Measurements from ENCODE around the gene FREM1. TPM values are rescaled to one million over a fixed set of nuclear protein-coding genes. Genes with fewer than 3 reads are reported as not detected.

Gene FREM1
- total and polyA plus RNA-seq, 4 donors: 6.9 to 18.9 (median 14.6) TPM

DNA sequence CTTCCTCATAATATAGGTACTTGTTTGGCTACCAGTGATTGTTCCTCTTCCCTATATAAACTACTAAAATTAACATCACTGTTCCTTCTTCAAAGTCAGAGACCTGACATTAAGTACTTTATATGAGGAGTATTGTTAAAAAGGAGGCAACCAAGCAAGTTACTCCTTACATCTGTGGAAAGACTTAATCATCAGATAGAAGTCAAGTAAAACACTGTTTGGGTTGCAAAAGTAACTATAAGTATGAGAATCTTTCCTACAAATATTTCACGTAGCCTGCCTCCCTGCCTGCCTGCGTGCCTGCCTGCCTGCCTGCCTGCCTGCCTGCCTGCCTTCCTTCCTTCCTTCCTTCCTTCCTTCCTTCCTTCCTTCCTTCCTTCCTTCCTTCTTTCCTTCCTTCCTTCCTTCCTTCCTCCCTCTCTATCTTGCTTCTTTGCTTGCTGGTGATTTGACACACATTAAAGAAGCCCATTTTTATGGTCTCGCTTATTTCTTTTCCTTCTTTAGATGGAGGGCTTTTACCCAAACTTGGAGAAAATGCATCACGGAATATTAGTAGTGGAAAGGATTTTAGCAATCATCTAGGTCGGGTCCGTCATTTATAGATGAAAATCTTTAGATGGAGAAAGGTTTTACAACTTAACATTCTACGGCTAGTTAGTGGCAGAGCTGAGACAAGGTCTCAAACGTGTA lies 190.9 kb downstream of the FREM1 start:
- intact Hi-C loops (cut with DNase I): no loop called here
- 57 to 66% methylated on average over 8 of the region's 8 CpGs for WGBS, 2 donors
- Histone ChIP-seq H3K9me3 (ENCODE audit: control insufficient read depth, low read length) (peaks cover 4% of the 10 kb centered on the region), H3K27ac (ENCODE audit: low read depth in 1 of 2, low read length in 2 of 2) (no peak overlapping the region), H3K27me3 (ENCODE audit: control insufficient read depth in 1 of 2, insufficient read depth in 2 of 2, low read length in 1 of 2) (no peaks in the 10 kb centered on the region), H3K4me1 (ENCODE audit: control insufficient read depth in 1 of 2, insufficient read depth in 2 of 2, low read length in 2 of 2) (no peaks in the 10 kb centered on the region), H3K36me3 (ENCODE audit: control insufficient read depth in 1 of 2, insufficient read depth in 2 of 2, low read length in 1 of 2) (no peaks in the 10 kb centered on the region), H3K4me3 (ENCODE audit: low read length in 2 of 2) (no peak overlapping the region)
- no peak for DNase-seq
- no peak for ATAC-seq (ENCODE audit: low FRiP score)

DNA sequence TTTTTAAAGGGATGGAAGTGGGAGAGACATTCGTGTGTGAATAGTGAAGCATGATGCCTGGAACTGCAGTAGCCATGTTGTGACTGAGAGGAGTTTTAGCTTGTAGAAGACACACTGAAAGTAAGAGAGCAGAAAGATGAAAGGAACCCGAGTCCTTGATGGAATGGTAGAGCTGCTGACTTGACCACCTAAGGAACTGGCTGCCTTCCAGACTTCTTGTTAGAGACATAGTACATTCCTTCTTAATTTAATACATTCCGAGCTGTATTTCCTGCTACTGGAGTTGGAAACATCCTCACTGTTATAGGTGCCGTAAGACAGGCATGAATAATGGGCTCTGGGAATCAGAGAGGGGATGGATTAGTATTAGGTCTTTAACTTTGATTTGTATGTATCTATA lies 195.1 kb downstream of the FREM1 start:
- intact Hi-C loops (cut with DNase I): no loop called here
- ATAC-seq (ENCODE audit: low FRiP score) (no peak), DNase-seq (no peak)
- no peaks in the 10 kb centered on the region for H3K36me3 ChIP-seq (ENCODE audit: control insufficient read depth in 1 of 2, insufficient read depth in 2 of 2, low read length in 1 of 2)
- no peak overlapping the region for H3K27ac ChIP-seq (ENCODE audit: low read depth in 1 of 2, low read length in 2 of 2)
- H3K9me3 ChIP-seq (ENCODE audit: control insufficient read depth, low read length): peaks cover 2% of the 10 kb centered on the region
- H3K4me3 ChIP-seq (ENCODE audit: low read length in 2 of 2): no peak overlapping the region
- WGBS, 2 donors: 76 to 79% methylated on average over 4 of the region's 4 CpGs
- H3K4me1 ChIP-seq (ENCODE audit: control insufficient read depth in 1 of 2, insufficient read depth in 2 of 2, low read length in 2 of 2): no peaks in the 10 kb centered on the region
- H3K27me3 ChIP-seq (ENCODE audit: control insufficient read depth in 1 of 2, insufficient read depth in 2 of 2, low read length in 1 of 2): no peaks in the 10 kb centered on the region

DNA sequence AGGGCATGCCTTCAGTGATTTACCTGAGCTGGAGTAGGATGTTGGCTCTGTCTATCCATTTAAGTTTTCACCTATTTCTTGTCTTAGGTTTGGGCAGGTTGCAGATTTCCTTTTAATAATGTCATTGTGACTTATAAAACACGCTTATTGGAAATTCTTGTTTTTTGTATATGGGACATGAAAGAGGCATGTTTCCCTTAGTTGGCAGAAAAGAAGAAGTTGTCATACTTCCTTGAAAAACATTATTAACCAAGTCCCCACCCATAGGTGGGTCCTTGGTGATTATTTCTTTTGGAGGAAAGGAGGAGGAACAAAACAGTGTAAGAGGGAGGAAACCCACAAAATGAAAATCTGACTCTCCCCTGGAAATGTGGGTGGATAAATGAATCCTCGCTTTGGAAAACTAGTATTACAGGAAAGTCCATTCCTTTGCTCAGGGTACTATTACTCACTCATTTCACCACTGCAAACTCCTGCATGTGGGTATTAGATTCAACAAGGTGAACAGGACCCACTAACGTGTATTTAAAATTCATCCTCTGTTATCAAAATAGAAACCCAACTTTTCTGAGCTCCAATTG lies 197.0 kb downstream of the FREM1 start:
- intact Hi-C loops (cut with DNase I): no loop called here
- 87% methylated on average over 3 of the region's 3 CpGs for WGBS, 2 donors
- H3K27ac ChIP-seq (ENCODE audit: low read depth in 1 of 2, low read length in 2 of 2): no peak overlapping the region
- no peaks in the 10 kb centered on the region for H3K36me3 ChIP-seq (ENCODE audit: control insufficient read depth in 1 of 2, insufficient read depth in 2 of 2, low read length in 1 of 2)
- no peaks in the 10 kb centered on the region for H3K9me3 ChIP-seq (ENCODE audit: control insufficient read depth, low read length)
- no peaks in the 10 kb centered on the region for H3K4me1 ChIP-seq (ENCODE audit: control insufficient read depth in 1 of 2, insufficient read depth in 2 of 2, low read length in 2 of 2)
- DNase-seq (no peak), ATAC-seq (ENCODE audit: low FRiP score) (no peak)
- H3K27me3 ChIP-seq (ENCODE audit: control insufficient read depth in 1 of 2, insufficient read depth in 2 of 2, low read length in 1 of 2): no peaks in the 10 kb centered on the region
- no peak overlapping the region for H3K4me3 ChIP-seq (ENCODE audit: low read length in 2 of 2)

DNA sequence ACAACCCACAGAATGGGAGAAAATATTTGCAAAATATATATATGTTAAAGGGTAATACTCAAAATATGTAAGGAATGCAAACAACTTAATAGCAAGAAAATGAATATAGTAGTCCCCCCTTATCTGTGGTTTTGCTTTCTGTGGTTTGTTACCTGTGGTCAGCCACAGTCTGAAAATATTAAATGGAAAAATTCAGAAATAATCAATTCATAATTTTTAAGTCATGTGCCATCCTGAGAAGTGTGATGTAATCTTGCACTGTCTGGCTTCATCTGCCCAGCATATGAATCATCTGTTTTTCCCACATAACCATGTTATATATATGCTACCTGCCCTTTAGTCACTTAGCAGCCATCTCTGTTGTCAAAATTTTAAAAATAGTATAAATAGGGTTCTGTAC lies 199.4 kb downstream of the FREM1 start:
- no peak for DNase-seq
- Histone ChIP-seq H3K4me1 (ENCODE audit: control insufficient read depth in 1 of 2, insufficient read depth in 2 of 2, low read length in 2 of 2) (no peaks in the 10 kb centered on the region), H3K36me3 (ENCODE audit: control insufficient read depth in 1 of 2, insufficient read depth in 2 of 2, low read length in 1 of 2) (no peaks in the 10 kb centered on the region), H3K4me3 (ENCODE audit: low read length in 2 of 2) (no peak overlapping the region), H3K27ac (ENCODE audit: low read depth in 1 of 2, low read length in 2 of 2) (no peak overlapping the region), H3K9me3 (ENCODE audit: control insufficient read depth, low read length) (no peaks in the 10 kb centered on the region), H3K27me3 (ENCODE audit: control insufficient read depth in 1 of 2, insufficient read depth in 2 of 2, low read length in 1 of 2) (no peaks in the 10 kb centered on the region)
- no peak for ATAC-seq (ENCODE audit: low FRiP score)
- intact Hi-C loops (cut with DNase I): no loop called here

DNA sequence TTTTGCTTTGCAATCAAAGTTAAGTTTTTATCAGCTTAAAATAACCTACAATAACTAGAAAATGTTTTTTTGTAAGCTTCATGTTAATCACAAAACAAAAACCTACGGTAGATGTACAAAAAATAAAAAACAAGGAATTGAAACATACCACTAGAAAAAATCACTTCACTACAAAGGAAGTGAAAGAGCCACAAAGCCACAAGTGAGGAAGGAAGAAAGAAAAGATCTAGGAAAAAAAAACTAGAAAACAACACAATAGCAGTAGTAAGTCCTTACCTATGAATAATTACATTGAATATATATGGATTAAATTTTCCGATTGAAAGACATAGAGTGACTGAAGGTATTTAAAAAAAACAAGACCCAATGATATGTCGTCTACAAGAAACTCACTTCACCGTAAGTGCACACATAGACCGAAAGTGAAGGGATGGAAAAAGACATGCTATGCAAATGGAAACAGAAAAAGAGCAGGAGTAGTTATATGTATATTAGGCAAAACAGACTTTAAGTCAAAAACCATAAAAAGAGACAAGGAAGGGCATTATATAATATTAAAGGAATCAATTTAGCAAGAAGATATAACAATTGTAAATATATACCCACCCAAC lies 203.6 kb downstream of the FREM1 start:
- intact Hi-C loops (cut with DNase I): no loop called here
- 91 to 93% methylated on average over 5 of the region's 5 CpGs for WGBS, 2 donors

GRCh38 chr9:14705079-14705478 lies 205.1 kb downstream of the FREM1 start:
- H3K36me3 ChIP-seq (ENCODE audit: control insufficient read depth in 1 of 2, insufficient read depth in 2 of 2, low read length in 1 of 2): peaks cover 0 to 4% of the 10 kb centered on the region in 2 donors
- peaks cover 2% of the 10 kb centered on the region for H3K9me3 ChIP-seq (ENCODE audit: control insufficient read depth, low read length)
- intact Hi-C loops (cut with DNase I): no loop called here
- DNase-seq (no peak), ATAC-seq (ENCODE audit: low FRiP score) (no peak)
- H3K4me3 ChIP-seq (ENCODE audit: low read length in 2 of 2): no peak overlapping the region
- no peaks in the 10 kb centered on the region for H3K4me1 ChIP-seq (ENCODE audit: control insufficient read depth in 1 of 2, insufficient read depth in 2 of 2, low read length in 2 of 2)
- no peak overlapping the region for H3K27ac ChIP-seq (ENCODE audit: low read depth in 1 of 2, low read length in 2 of 2)
- H3K27me3 ChIP-seq (ENCODE audit: control insufficient read depth in 1 of 2, insufficient read depth in 2 of 2, low read length in 1 of 2): peaks cover 0 to 1% of the 10 kb centered on the region in 2 donors

More for the DNA sequence above, 203.6 kb downstream of the FREM1 start:
- Histone ChIP-seq H3K27me3 (ENCODE audit: control insufficient read depth in 1 of 2, insufficient read depth in 2 of 2, low read length in 1 of 2) (no peaks in the 10 kb centered on the region), H3K4me3 (ENCODE audit: low read length in 2 of 2) (no peak overlapping the region), H3K9me3 (ENCODE audit: control insufficient read depth, low read length) (peaks cover 2% of the 10 kb centered on the region), H3K27ac (ENCODE audit: low read depth in 1 of 2, low read length in 2 of 2) (no peak overlapping the region), H3K4me1 (ENCODE audit: control insufficient read depth in 1 of 2, insufficient read depth in 2 of 2, low read length in 2 of 2) (no peaks in the 10 kb centered on the region), H3K36me3 (ENCODE audit: control insufficient read depth in 1 of 2, insufficient read depth in 2 of 2, low read length in 1 of 2) (peaks cover 0 to 4% of the 10 kb centered on the region in 2 donors)
- ATAC-seq (ENCODE audit: low FRiP score) (no peak), DNase-seq (no peak)

DNA sequence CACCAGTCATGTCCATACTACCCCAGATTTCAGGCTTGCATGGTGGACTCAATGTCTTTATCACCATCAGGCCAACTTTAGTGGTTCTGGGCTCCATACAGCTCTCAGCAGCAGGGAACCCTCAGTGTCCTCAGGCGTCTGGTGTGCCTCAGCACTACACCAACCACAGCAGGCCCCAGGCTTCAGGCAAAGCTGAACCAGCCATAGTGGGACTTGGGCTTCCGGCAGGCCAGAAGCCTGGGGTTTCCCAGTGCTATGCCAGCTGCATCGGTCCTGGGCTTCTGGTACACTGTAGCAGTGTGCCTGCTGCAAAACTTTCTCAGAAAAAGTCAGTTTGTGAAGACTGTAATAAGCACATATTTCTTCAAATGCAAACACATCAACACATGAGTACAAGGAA lies 205.9 kb downstream of the FREM1 start:
- 89 to 92% methylated on average over 3 of the region's 3 CpGs for WGBS, 2 donors
- intact Hi-C loops (cut with DNase I): no loop called here
- H3K9me3 ChIP-seq (ENCODE audit: control insufficient read depth, low read length): peaks cover 2% of the 10 kb centered on the region

DNA sequence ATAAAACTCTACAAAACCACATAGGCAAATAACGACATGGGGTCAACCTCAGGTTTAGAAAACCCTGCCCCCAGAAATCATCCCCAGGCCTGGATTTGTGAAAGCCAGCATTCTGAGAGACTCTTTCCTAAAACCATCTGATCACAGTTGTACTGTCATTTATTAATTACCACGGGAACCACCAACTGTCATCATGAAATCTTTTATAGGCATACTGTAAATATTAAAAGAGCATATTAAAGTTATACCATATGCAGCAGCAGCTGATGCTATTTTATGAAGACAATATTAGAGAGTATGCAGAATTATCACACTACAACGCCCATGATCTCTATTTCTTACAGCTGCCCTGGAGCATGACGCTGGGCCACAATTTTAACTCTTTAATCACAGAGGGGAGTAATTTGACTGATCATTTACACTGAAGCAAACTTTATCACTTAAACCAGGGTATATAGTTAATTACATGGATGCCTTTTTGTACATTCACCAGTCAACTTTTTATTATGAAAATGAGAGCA lies 208.0 kb downstream of the FREM1 start:
- DNase-seq: no peak
- ATAC-seq (ENCODE audit: low FRiP score): no peak
- no peak overlapping the region for H3K27ac ChIP-seq (ENCODE audit: low read depth in 1 of 2, low read length in 2 of 2)
- intact Hi-C loops (cut with DNase I): no loop called here
- H3K4me3 ChIP-seq (ENCODE audit: low read length in 2 of 2): no peak overlapping the region
- H3K4me1 ChIP-seq (ENCODE audit: control insufficient read depth in 1 of 2, insufficient read depth in 2 of 2, low read length in 2 of 2): no peaks in the 10 kb centered on the region
- H3K27me3 ChIP-seq (ENCODE audit: control insufficient read depth in 1 of 2, insufficient read depth in 2 of 2, low read length in 1 of 2): peaks cover 0 to 1% of the 10 kb centered on the region in 2 donors
- 57 to 59% methylated on average over 4 of the region's 4 CpGs for WGBS, 2 donors
- peaks cover 0 to 4% of the 10 kb centered on the region in 2 donors for H3K36me3 ChIP-seq (ENCODE audit: control insufficient read depth in 1 of 2, insufficient read depth in 2 of 2, low read length in 1 of 2)
- H3K9me3 ChIP-seq (ENCODE audit: control insufficient read depth, low read length): peaks cover 2% of the 10 kb centered on the region

More for the DNA sequence above, 205.9 kb downstream of the FREM1 start:
- Histone ChIP-seq H3K36me3 (ENCODE audit: control insufficient read depth in 1 of 2, insufficient read depth in 2 of 2, low read length in 1 of 2) (peaks cover 0 to 4% of the 10 kb centered on the region in 2 donors), H3K4me3 (ENCODE audit: low read length in 2 of 2) (no peak overlapping the region), H3K27ac (ENCODE audit: low read depth in 1 of 2, low read length in 2 of 2) (no peak overlapping the region), H3K27me3 (ENCODE audit: control insufficient read depth in 1 of 2, insufficient read depth in 2 of 2, low read length in 1 of 2) (peaks cover 0 to 1% of the 10 kb centered on the region in 2 donors), H3K4me1 (ENCODE audit: control insufficient read depth in 1 of 2, insufficient read depth in 2 of 2, low read length in 2 of 2) (no peaks in the 10 kb centered on the region)
- ATAC-seq (ENCODE audit: low FRiP score) (no peak), DNase-seq (no peak)
